EH (cell line): Measurements from ENCODE around the gene SLX9.

Experiments used
- DNase-seq: peaks from one replicate; pipeline ENCODE4 v3.0.0-alpha.2; 2015; ENCODE audit warnings: low read depth

Gene SLX9

GRCh38 chr21:44930543-44930981 lies 9.3 kb upstream of the SLX9 start:
- no peak for DNase-seq

GRCh38 chr21:44931137-44931500 lies 8.7 kb upstream of the SLX9 start:
- DNase-seq: peak; percentile 40

GRCh38 chr21:44931501-44932407 lies 8.1 kb upstream of the SLX9 start:
- no peak for DNase-seq

- no peak for DNase-seq
Measured at GRCh38 chr21:44932408-44933181, 7.2 kb upstream of the SLX9 start.

- no peak for DNase-seq
Measured at GRCh38 chr21:44933199-44933917, 6.5 kb upstream of the SLX9 start.

- DNase-seq: no peak
Measured at GRCh38 chr21:44933918-44934260, 5.9 kb upstream of the SLX9 start.

GRCh38 chr21:44934276-44934675 lies 5.6 kb upstream of the SLX9 start:
- no peak for DNase-seq

GRCh38 chr21:44934797-44935532 lies 4.9 kb upstream of the SLX9 start:
- DNase-seq: no peak

- DNase-seq: no peak
Measured at GRCh38 chr21:44935533-44935927, 4.3 kb upstream of the SLX9 start.

- no peak for DNase-seq
Measured at GRCh38 chr21:44938772-44939531, 877 bp upstream of the SLX9 start.

GRCh38 chr21:44940116-44940631 lies 345 bp downstream of the SLX9 start:
- peak; percentile 21 for DNase-seq

- DNase-seq: no peak
Measured at GRCh38 chr21:44941567-44941966, 1.7 kb downstream of the SLX9 start.

GRCh38 chr21:44942566-44942965 lies 2.7 kb downstream of the SLX9 start:
- DNase-seq: no peak

- no peak for DNase-seq
Measured at GRCh38 chr21:44943005-44943685, 3.3 kb downstream of the SLX9 start.

- DNase-seq: no peak
Measured at GRCh38 chr21:44943686-44944550, 4.1 kb downstream of the SLX9 start.

GRCh38 chr21:44944596-44944995 lies 4.8 kb downstream of the SLX9 start:
- DNase-seq: no peak

- no peak for DNase-seq
Measured at GRCh38 chr21:44946254-44947041, 6.6 kb downstream of the SLX9 start.

- DNase-seq: no peak
Measured at GRCh38 chr21:44947111-44947929, 7.5 kb downstream of the SLX9 start.
